ENCODE results near the gene VAPA.

- no peak for TF ChIP-seq CTCF (conservative IDR thresholded peaks at IDR 0.05; ENCODE audit: low read depth, low read length)
- no peak for TF ChIP-seq MXI1 (IDR thresholded peaks at IDR 0.05; ENCODE audit: borderline replicate concordance, low read depth, low read length)
- no peak for TF ChIP-seq FOS (IDR thresholded peaks at IDR 0.05; ENCODE audit: low read depth, low read length)
- TF ChIP-seq ELK1 (IDR thresholded peaks at IDR 0.05; ENCODE audit: borderline replicate concordance, low read depth, low read length) = no peak
- TF ChIP-seq RFX5 (IDR thresholded peaks at IDR 0.05; ENCODE audit: low read depth, low read length) = no peak
Measured at GRCh38 chr18:9911226-9911625, 2.6 kb upstream of the VAPA start.

Data from IMR-90 (cell line).